Karpas-422 (cell line): Measurements from ENCODE around the gene TMEM167B. TPM values are rescaled to one million over a fixed set of nuclear protein-coding genes. Genes with fewer than 3 reads are reported as not detected.
"Not testable (repeated sequence)": the region's sequence is repeated elsewhere in the genome, so short reads cannot be mapped to it uniquely, and the experiment has no call there.

Experiments used
- DNase-seq: peaks from one replicate; pipeline ENCODE4 v3.0.0-alpha.2; 2015
- H2AFZ ChIP-seq: fragments of 200-600 bp; sonication (generic); 2 replicates; pipeline ENCODE4 v1.6.1; 2014; ENCODE audit warnings: antibody characterized with exemption, low read length, mixed read lengths
- H3K27ac ChIP-seq: fragments of 200-600 bp; sonication (generic); 2 replicates; pipeline ENCODE4 v1.5.1; 2014; ENCODE audit warnings: mild to moderate bottlenecking, low read length, moderate library complexity
- H3K27me3 ChIP-seq: fragments of 200-600 bp; sonication (generic); 2 replicates; pipeline ENCODE4 v1.6.1; 2014; ENCODE audit warnings: low read length, mixed read lengths
- H3K36me3 ChIP-seq: fragments of 200-600 bp; sonication (generic); 2 replicates; pipeline ENCODE4 v1.6.1; 2014; ENCODE audit warnings: low read length, mixed read lengths; ENCODE audit not compliant: insufficient read depth
- H3K4me1 ChIP-seq: fragments of 200-600 bp; sonication (generic); 2 replicates; pipeline ENCODE4 v1.6.1; 2014; ENCODE audit warnings: mild to moderate bottlenecking, low read length, mixed read lengths
- H3K4me2 ChIP-seq: fragments of 200-600 bp; sonication (generic); 2 replicates; pipeline ENCODE4 v1.6.1; 2014; ENCODE audit warnings: low read length, low read depth, mild to moderate bottlenecking; ENCODE audit not compliant: poor library complexity, severe bottlenecking
- H3K4me3 ChIP-seq: fragments of 200-600 bp; sonication (generic); 2 replicates; pipeline ENCODE4 v1.5.1; 2014; ENCODE audit warnings: mild to moderate bottlenecking, antibody characterized with exemption, low read length, mixed read lengths
- H3K79me2 ChIP-seq: fragments of 200-600 bp; sonication (generic); 2 replicates; pipeline ENCODE4 v1.6.1; 2014; ENCODE audit warnings: mild to moderate bottlenecking, low read length, mixed read lengths
- H3K9ac ChIP-seq: fragments of 200-600 bp; sonication (generic); 2 replicates; pipeline ENCODE4 v1.6.0; 2014; ENCODE audit warnings: low read length
- H3K9me2 ChIP-seq: fragments of 200-600 bp; sonication (generic), shearing (Covaris generic); replicated peaks from 2 replicates; pipeline ENCODE4 v1.6.0; 2014; ENCODE audit warnings: mild to moderate bottlenecking, low read length, moderate library complexity; ENCODE audit not compliant: insufficient read depth
- H3K9me3 ChIP-seq: fragments of 300-700, 200-600 bp; sonication (generic); 2 replicates; pipeline ENCODE4 v1.6.1; 2014; ENCODE audit warnings: low read length, mixed read lengths
- H4K20me1 ChIP-seq: fragments of 200-600 bp; sonication (generic); 2 replicates; pipeline ENCODE4 v1.6.1; 2014; ENCODE audit warnings: mild to moderate bottlenecking, antibody characterized with exemption, low read length, low read depth; ENCODE audit not compliant: insufficient read depth
- total RNA-seq: library from RNA; depleted of rRNA; stranded (reverse); fragments of >200 nt; shearing (Covaris generic); gene quantifications from 2 replicates; pipeline ENCODE4 v1.2.3, GENCODE V29; 2014; ENCODE audit warnings: low replicate concordance

The TMEM167B gene
- total RNA-seq, 1 experiment from 2014 or later, result 18.7 TPM

DNA sequence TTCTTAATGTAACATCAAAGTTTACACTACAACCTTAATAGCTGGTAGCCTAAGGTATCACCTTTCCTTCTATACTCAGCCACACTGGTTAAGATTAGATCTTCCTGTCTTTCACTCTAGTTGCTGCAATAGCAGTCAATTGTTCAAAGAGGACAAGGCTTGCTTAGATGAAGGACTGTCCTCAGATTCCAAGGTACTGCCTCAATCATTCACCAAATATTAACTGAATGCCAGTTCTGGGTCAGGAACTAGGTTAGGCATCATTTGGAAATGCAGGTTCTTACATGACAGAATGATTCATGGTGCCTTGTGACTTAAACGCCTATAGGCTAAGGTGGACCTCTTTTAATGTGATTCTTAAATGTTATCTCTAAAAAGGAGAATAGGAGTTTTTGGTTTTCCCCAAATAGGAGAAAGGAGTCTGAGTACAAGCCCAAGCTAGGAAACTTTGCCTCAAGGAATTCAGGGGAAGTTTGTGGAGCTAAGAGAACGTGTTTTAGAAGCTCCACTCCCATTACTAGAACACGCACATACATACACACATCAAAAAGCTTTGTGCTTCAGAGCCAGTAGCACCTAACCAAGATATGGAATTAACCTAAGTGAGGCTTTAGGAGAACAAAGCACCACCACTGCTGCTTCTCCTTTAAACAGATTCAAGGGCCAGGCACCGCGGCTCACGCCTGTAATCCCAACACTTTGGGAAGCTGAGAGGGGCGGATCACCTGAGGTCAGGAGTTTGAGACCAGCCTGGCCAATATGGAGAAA, 40.2 kb upstream of the TMEM167B start:
- H3K9me2 ChIP-seq, result no peaks in the 10 kb centered on the region
- DNase-seq, result no peak
- no peaks in the 10 kb centered on the region for H4K20me1 ChIP-seq
- no peaks in the 10 kb centered on the region for H3K9me3 ChIP-seq
- no peak overlapping the region for H2AFZ ChIP-seq
- H3K79me2 ChIP-seq, result no peaks in the 10 kb centered on the region
- no peaks in the 10 kb centered on the region for H3K27me3 ChIP-seq
- no peak overlapping the region for H3K9ac ChIP-seq
- H3K36me3 ChIP-seq, result no peaks in the 10 kb centered on the region
- no peak overlapping the region for H3K4me2 ChIP-seq
- H3K4me1 ChIP-seq, result no peaks in the 10 kb centered on the region
- H3K27ac ChIP-seq, result no peak overlapping the region
- no peak overlapping the region for H3K4me3 ChIP-seq

DNA sequence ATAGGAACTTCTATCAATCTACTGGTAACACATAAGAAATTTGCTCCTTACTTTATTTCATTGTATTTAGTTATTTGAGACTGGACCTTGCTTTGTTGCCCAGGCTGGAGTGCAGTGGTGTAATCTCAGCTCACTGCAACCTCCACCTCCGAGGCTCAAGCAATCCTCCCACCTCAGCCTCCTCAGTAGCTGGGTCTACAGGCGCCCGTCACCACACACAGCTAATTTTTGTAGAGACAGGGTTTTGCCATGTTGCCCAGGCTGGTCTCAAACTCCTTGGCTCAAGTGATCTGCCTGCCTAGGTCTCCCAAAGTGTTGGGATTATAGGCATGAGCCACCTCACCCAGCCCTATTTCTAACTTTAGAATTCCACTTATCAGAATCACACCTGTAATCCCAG, 38.4 kb upstream of the TMEM167B start:
- H3K9me3 ChIP-seq, H3K36me3 ChIP-seq, H4K20me1 ChIP-seq, H3K4me2 ChIP-seq, H3K4me1 ChIP-seq, DNase-seq, H3K4me3 ChIP-seq, H3K9ac ChIP-seq, H3K9me2 ChIP-seq, H3K27ac ChIP-seq, H3K79me2 ChIP-seq, H2AFZ ChIP-seq, H3K27me3 ChIP-seq: not testable (repeated sequence)

DNA sequence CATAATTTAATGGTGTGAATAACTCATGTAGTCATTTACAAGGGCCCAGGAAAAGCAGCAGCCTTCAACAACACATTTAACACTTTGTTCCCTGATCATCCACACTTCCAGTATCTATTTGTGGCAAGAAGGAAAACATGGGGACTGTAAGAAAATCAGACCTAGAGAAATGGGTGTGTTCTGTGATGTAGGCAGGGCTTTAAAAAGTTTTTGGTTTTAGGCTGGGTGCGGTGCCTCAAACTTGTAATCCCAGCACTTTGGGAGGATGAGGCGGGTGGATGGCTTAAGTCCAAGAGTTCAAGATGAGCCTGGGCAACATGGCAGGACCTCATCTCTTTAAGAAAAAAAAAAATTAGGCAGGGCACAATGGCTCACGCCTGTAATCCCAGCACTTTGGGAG, 34.5 kb upstream of the TMEM167B start:
- Histone ChIP-seq H2AFZ (no peak overlapping the region), H3K36me3 (no peaks in the 10 kb centered on the region), H3K4me1 (no peaks in the 10 kb centered on the region), H3K4me3 (no peak overlapping the region), H3K9ac (no peak overlapping the region), H3K27ac (no peak overlapping the region), H3K9me3 (no peaks in the 10 kb centered on the region), H3K79me2 (no peaks in the 10 kb centered on the region), H4K20me1 (no peaks in the 10 kb centered on the region), H3K4me2 (no peak overlapping the region), H3K27me3 (no peaks in the 10 kb centered on the region), H3K9me2 (no peaks in the 10 kb centered on the region)
- DNase-seq, result no peak

DNA sequence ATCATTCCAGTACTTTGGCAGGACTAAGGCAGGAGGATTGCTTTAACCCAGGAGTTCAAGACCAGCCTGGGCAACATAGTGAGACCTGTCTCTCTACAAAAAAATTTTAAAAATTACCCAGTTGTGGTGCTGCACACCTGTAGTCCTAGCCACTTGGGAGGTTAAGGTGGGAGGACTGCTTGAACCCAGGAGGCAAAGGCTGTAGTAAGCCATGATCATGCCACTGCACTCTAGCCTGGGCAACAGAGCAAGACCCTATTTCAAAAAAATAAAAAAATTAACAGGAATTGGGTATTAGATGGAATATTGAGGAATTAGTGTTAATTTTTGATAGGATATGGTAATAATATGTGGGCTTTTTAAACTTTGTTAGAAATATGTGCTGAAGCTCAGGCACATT, 31.5 kb upstream of the TMEM167B start:
- no peaks in the 10 kb centered on the region for H3K27me3 ChIP-seq
- DNase-seq, result no peak
- H3K4me3 ChIP-seq, result no peak overlapping the region
- no peak overlapping the region for H3K9ac ChIP-seq
- no peaks in the 10 kb centered on the region for H3K4me1 ChIP-seq
- no peaks in the 10 kb centered on the region for H3K9me2 ChIP-seq
- no peaks in the 10 kb centered on the region for H4K20me1 ChIP-seq
- no peaks in the 10 kb centered on the region for H3K36me3 ChIP-seq
- H3K4me2 ChIP-seq, result no peak overlapping the region
- no peak overlapping the region for H3K27ac ChIP-seq
- no peaks in the 10 kb centered on the region for H3K9me3 ChIP-seq
- H2AFZ ChIP-seq, result no peak overlapping the region
- no peaks in the 10 kb centered on the region for H3K79me2 ChIP-seq

DNA sequence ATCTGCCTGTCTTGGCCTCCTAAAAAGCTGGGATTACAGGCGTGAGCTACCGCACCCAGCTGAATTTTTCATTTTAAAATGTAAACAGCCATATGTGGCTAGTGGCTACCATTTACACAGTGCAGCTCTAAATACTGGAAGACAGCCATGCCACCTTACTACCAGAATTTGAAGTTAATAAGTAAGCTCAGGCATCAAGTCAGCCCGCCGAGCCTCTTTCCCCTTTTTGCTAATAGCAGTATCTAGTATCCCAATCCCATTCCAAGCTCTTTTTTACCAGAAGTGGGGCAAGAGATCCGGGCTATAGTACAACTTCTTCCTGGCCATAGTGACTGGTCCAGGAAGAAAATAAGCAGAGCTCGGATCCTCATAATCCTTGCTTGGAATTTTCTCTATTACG, 29.9 kb upstream of the TMEM167B start:
- H3K36me3 ChIP-seq, result 0 out of 2 replicates have a peak, but pooled peaks cover 3% of the 10 kb centered on the region
- no peak overlapping the region for H3K27ac ChIP-seq
- no peaks in the 10 kb centered on the region for H3K9me3 ChIP-seq
- H3K4me1 ChIP-seq, result no peaks in the 10 kb centered on the region
- H3K79me2 ChIP-seq, result no peaks in the 10 kb centered on the region
- no peak overlapping the region for H3K4me2 ChIP-seq
- no peak overlapping the region for H2AFZ ChIP-seq
- H4K20me1 ChIP-seq, result no peaks in the 10 kb centered on the region
- no peak for DNase-seq
- H3K9ac ChIP-seq, result no peak overlapping the region
- no peaks in the 10 kb centered on the region for H3K27me3 ChIP-seq
- H3K9me2 ChIP-seq, result no peaks in the 10 kb centered on the region
- H3K4me3 ChIP-seq, result no peak overlapping the region

DNA sequence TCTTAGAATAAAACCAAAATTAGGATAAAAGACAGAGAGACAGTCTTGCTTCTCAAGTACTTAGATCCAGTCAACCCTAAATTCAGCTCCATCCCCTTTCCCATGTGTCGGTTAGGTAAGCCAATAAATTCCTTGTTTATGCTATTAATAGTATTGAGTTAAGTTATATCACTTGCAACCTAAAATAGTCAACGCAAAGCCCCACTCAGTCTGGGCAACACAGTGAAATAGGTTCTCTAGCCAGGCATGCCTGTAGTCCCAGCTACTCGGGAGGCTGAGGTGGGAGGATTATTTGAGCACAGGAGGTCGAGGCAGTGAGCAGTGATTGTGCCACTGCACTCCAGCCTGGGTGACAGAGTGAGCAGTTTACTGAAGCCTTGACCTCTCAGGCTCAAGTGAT, 29.4 kb upstream of the TMEM167B start:
- H4K20me1 ChIP-seq, result no peaks in the 10 kb centered on the region
- DNase-seq, result no peak
- no peak overlapping the region for H3K4me3 ChIP-seq
- no peaks in the 10 kb centered on the region for H3K9me3 ChIP-seq
- H3K9me2 ChIP-seq, result no peaks in the 10 kb centered on the region
- no peaks in the 10 kb centered on the region for H3K79me2 ChIP-seq
- no peak overlapping the region for H3K9ac ChIP-seq
- no peak overlapping the region for H2AFZ ChIP-seq
- no peak overlapping the region for H3K27ac ChIP-seq
- peaks cover 7% of the 10 kb centered on the region; the same call in 1 of the 2 replicates for H3K36me3 ChIP-seq
- H3K27me3 ChIP-seq, result no peaks in the 10 kb centered on the region
- H3K4me1 ChIP-seq, result no peaks in the 10 kb centered on the region
- no peak overlapping the region for H3K4me2 ChIP-seq

DNA sequence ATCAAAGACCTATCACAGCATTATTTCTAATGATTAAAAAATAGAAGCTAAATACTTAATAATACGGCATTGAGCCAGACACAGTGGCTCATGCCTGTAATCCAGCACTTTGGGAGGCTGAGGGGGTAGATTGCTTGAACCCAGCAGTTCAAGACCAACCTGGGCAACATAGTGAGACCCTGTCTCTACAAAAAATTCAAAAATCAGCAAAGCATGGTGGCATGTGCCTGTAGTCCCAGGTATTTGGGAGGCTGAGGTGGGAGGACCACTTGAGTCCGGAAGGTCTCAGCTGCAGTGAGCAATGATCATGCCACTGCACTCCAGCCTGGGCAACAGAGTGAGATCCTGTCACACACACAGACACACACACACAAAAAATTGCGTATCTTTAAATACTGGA, 25.4 kb upstream of the TMEM167B start:
- H3K79me2 ChIP-seq, result peaks cover 9% of the 10 kb centered on the region; the same call in 1 of the 2 replicates
- H3K9ac ChIP-seq, result no peak overlapping the region
- H4K20me1 ChIP-seq, result no peaks in the 10 kb centered on the region
- DNase-seq, result no peak
- no peak overlapping the region for H2AFZ ChIP-seq
- no peak overlapping the region for H3K4me3 ChIP-seq
- H3K4me1 ChIP-seq, result no peaks in the 10 kb centered on the region
- H3K9me2 ChIP-seq, result no peaks in the 10 kb centered on the region
- H3K27me3 ChIP-seq, result no peaks in the 10 kb centered on the region
- H3K36me3 ChIP-seq, result peaks cover 9% of the 10 kb centered on the region; the same call in 1 of the 2 replicates
- no peak overlapping the region for H3K27ac ChIP-seq
- no peak overlapping the region for H3K4me2 ChIP-seq
- H3K9me3 ChIP-seq, result no peaks in the 10 kb centered on the region

DNA sequence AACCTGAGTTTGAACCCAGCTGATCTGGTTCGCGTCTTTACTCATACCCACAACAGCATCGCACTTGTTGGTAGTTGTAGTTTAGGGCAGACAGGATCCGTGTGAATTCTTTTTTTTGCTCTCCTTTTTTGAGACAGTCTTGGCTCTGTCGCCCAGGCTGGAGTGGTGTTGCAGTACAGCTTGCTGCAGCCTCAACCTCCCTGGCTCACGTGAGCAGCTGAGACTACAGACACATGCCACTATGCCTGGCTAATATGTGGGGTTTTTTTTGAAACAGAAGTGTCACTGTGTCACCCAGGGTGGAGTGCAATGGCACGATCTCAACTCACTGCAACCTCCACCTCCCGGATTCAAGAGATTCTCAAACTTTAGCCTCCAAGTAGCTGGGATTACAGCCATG, 22.7 kb upstream of the TMEM167B start:
- Histone ChIP-seq H2AFZ (no peak overlapping the region), H3K9me2 (no peaks in the 10 kb centered on the region), H3K27me3 (no peaks in the 10 kb centered on the region), H3K4me2 (no peak overlapping the region), H3K9me3 (no peaks in the 10 kb centered on the region), H3K27ac (no peak overlapping the region), H3K36me3 (peaks cover 13% of the 10 kb centered on the region; the same call in 1 of the 2 replicates), H3K4me3 (no peak overlapping the region), H3K9ac (no peak overlapping the region), H4K20me1 (no peaks in the 10 kb centered on the region), H3K79me2 (peaks cover 12% of the 10 kb centered on the region; the same call in 1 of the 2 replicates), H3K4me1 (no peaks in the 10 kb centered on the region)
- DNase-seq, result no peak
